NCI-H146 treated with DMSO at 0.1 percent for 48 hours (cell line): ENCODE data around the gene PAQR4.

Source experiments
- DNase-seq: peaks from one replicate; lab custom pipeline; 2025; ENCODE audit not compliant: unreplicated experiment; lab: John Stamatoyannopoulos, UW

The PAQR4 gene

GRCh38 chr16:3020604-3021448 is 51.7 kb downstream of the PAQR4 start:
- DNase-seq, result no peak

- no peak for DNase-seq
Measured at GRCh38 chr16:3021449-3022207, 52.5 kb downstream of the PAQR4 start.

GRCh38 chr16:3022208-3022683 is 53.1 kb downstream of the PAQR4 start:
- no peak for DNase-seq

GRCh38 chr16:3022684-3023414 is 53.7 kb downstream of the PAQR4 start:
- DNase-seq, result no peak
